Coronary artery (tissue), 2 donors: ENCODE measurements around the gene MS4A14.

Source experiments
- DNase-seq: peaks from one replicate; pipeline ENCODE4 v3.0.0-alpha.2; 2017; ENCODE audit warnings: low spot score
- H3K27ac ChIP-seq, 2 donors: fragments of 200-600 bp; sonication (generic); one replicate each; pipeline ENCODE4 v1.5.1; 2016 to 2019
- H3K4me3 ChIP-seq: fragments of 200-600 bp; sonication (generic); 2 replicates; pipeline ENCODE4 v1.5.1; 2016; ENCODE audit warnings: mild to moderate bottlenecking, moderate library complexity
- CTCF ChIP-seq: fragments of 200-600 bp; sonication (generic); IDR thresholded peaks from one replicate; pipeline ENCODE4 v1.5.1; 2019; ENCODE audit warnings: antibody characterized with exemption

MS4A14 gene

GRCh38 chr11:60454212-60454611 lies 58.0 kb downstream of the MS4A14 start:
- DNase-seq, result no peak
- Histone ChIP-seq H3K27ac (no peak overlapping the region), H3K4me3 (no peak overlapping the region)
- no peak for TF ChIP-seq CTCF

GRCh38 chr11:60455531-60456042 lies 59.3 kb downstream of the MS4A14 start, which contains the start of gene MS4A1:
TSS of gene MS4A1 (plus strand) at chr11:60455847. CDS start at chr11:60462375, 6,528 bp downstream.
- no peak within 1 kb of the TSS for H3K4me3 ChIP-seq
- H3K27ac ChIP-seq, result no peak within 1 kb of the TSS
- no peak for DNase-seq
- no peak for TF ChIP-seq CTCF

DNA sequence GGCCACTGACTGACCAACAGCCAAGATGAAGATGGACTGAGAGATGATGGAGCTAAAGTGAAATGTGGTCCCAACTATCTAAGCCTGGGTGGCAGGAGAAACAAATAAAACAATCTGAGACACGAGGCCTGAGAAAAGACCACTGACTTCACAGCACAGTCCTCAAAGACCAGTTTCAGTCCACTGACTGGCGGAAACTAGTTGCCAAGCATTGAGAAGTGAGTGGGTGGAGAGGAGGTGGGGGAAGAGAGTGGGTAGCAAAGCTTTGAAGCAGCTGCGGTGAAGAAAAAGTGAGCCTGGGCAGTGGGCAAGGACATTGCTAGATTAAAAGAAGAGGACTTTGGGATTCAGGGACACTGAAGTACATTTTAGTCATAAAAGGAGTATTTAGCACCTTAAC lies 61.3 kb downstream of the MS4A14 start:
- no peak for TF ChIP-seq CTCF
- no peak overlapping the region for H3K4me3 ChIP-seq
- no peak for DNase-seq
- no peak overlapping the region for H3K27ac ChIP-seq

- no peak for TF ChIP-seq CTCF
- no peak overlapping the region for H3K4me3 ChIP-seq
- DNase-seq, result no peak
- no peak overlapping the region for H3K27ac ChIP-seq
These were observed 63.1 kb downstream of the MS4A14 start for GRCh38 chr11:60459345-60459744.
